ENCODE measurements around the gene DAPK3.

Gene DAPK3

DNA sequence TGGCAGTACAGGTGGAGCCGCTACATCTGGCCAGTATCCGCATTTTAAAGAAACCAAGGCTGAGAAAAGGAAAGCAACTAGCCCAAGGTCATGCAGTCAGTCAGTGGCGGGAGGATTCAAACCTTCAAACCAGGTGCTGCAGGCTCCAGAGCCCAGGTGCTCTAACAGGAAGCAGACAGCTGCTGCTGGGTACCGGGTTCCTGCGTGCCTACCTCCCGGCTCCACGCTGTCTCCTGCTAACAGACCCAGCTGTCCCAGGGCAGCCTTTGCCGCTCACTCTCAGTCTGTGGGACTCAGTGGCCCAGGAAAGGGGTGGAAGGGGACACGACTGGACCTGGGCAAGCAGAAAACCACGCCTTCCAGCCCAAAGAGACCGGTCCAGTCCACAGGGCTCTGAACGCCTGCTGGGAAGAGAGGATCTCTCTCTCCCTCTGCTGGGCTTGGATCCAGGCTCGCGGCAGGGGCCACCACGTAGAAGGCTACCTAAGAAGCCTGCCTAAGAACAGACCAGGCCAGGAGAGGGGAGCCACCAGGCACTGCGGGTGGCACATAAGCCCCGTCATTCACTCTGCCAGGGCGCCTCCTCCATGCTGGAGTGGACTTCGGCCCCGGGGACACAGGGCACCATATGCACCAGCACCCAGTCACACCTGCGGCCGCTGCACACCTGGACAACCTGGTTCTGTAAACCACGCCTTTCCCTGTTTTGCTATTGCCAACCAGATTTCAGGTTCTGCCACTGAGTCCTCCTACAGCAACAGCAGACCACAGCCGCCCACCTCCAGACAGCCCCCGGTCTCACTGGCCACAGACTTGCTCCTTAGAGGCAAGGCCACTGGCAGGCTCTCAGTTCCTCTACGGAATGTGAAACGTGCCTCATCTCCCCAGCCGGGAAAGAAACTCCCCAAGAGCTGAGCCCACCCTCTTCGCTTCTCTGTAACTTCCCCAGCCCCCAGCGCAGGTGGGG is 4.6 kb downstream of the DAPK3 start:
- Histone ChIP-seq H3K4me3 (ENCODE audit: low read depth, low read length) (no peak overlapping the region), H3K36me3 (peaks cover 79% of the 10 kb centered on the region), H3K27ac (no peak overlapping the region), H3K9me3 (ENCODE audit: severe bottlenecking) (no peaks in the 10 kb centered on the region), H3K27me3 (ENCODE audit: insufficient read depth, low read depth, severe bottlenecking) (no peaks in the 10 kb centered on the region)
- DNase-seq = no peak
- TF ChIP-seq, protein P1, sequence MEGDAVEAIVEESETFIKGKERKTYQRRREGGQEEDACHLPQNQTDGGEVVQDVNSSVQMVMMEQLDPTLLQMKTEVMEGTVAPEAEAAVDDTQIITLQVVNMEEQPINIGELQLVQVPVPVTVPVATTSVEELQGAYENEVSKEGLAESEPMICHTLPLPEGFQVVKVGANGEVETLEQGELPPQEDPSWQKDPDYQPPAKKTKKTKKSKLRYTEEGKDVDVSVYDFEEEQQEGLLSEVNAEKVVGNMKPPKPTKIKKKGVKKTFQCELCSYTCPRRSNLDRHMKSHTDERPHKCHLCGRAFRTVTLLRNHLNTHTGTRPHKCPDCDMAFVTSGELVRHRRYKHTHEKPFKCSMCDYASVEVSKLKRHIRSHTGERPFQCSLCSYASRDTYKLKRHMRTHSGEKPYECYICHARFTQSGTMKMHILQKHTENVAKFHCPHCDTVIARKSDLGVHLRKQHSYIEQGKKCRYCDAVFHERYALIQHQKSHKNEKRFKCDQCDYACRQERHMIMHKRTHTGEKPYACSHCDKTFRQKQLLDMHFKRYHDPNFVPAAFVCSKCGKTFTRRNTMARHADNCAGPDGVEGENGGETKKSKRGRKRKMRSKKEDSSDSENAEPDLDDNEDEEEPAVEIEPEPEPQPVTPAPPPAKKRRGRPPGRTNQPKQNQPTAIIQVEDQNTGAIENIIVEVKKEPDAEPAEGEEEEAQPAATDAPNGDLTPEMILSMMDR (IDR thresholded peaks at IDR 0.05; ENCODE audit: low read depth, low read length) = no peak

DNA sequence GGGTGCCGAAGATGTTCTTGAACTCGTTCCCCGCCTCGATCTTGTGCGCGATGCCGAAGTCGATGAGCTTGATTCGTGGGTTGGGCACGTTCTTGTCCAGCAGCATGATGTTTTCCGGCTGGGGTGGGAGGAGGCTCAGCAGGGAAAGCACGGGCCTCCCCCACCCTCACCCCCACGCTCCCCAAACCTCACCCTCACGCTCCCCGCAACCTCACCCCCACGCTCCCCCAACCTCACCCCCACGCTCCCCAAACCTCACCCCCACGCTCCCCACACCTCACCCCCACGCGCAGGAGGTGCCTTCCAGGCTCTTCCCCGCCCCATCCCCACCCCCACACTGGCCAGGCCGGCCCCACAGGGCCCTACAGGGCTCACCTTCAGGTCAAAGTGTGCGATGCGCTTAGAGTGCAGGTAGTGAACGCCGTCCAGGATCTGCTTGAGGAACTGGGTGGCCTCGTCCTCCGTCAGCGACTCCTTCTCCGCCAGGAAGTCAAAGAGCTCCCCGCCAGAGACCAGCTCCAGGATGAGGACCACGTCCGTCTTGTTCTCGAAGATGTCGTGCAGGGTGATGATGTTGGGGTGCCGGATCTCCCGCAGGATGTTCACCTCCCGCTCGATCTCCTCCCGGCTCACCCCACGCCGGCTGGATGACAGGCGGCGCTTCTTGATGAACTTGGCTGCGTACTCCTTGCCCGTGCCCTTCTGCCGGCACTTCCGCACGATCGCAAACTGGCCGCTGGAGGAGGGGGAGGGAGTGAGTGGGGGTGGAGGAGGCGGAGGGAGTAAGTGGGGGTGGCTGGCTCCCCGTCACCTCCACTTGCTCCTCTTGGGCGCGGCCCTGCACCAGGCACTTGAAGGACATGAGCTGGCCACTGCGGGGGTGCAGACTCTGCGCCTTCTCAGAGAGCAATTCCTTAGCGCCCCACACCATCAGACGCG is 6.4 kb downstream of the DAPK3 start:
- peaks cover 96% of the 10 kb centered on the region for H3K36me3 ChIP-seq
- no peak for DNase-seq
- no peaks in the 10 kb centered on the region for H3K9me3 ChIP-seq (ENCODE audit: severe bottlenecking)
- TF ChIP-seq, protein P1 (IDR thresholded peaks at IDR 0.05; ENCODE audit: low read depth, low read length) = no peak
- no peak overlapping the region for H3K4me3 ChIP-seq (ENCODE audit: low read depth, low read length)
- H3K27ac ChIP-seq = no peak overlapping the region
- no peaks in the 10 kb centered on the region for H3K27me3 ChIP-seq (ENCODE audit: insufficient read depth, low read depth, severe bottlenecking)

DNA sequence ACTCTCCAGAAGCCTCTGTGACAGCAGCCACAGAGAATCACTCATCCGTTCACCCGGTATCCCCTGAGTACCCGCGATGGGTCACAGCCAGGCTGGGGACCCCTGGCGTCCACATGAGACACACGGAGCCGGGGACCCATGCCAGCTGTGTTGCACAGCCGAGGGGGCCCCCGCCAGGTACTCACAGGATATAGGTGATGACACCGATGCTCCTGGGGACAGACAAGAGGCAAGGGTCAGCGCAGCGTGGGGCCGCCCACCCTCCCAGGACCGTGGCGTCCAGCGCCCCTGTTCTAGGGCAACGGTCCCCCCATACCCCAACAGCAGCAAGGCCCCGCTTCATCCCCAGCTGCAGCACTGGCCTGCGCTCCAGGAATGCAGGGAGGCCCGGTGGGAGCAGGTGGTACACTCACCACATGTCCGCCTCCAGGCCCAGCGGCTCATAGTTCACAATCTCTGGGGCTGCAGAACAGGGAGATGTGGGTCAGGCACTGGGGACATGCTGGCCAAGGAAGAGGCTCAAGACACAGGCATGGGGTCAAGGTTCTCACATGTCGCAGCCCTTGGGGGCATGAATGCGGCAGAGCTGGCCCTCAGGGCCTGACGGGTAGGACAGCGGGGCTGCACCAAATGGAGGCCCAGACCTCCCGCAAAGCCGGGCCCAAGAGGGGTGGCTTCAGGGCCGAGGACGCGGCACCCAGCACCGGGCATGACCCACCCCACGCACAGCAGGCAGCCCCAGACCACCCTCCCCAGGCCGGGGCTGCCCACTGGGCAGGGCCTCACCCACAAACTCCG is 7.2 kb downstream of the DAPK3 start:
- H3K27me3 ChIP-seq (ENCODE audit: insufficient read depth, low read depth, severe bottlenecking) = no peaks in the 10 kb centered on the region
- no peaks in the 10 kb centered on the region for H3K9me3 ChIP-seq (ENCODE audit: severe bottlenecking)
- no peak overlapping the region for H3K27ac ChIP-seq
- peaks cover 96% of the 10 kb centered on the region for H3K36me3 ChIP-seq
- TF ChIP-seq, protein P1 (IDR thresholded peaks at IDR 0.05; ENCODE audit: low read depth, low read length) = no peak
- no peak for DNase-seq
- no peak overlapping the region for H3K4me3 ChIP-seq (ENCODE audit: low read depth, low read length)

DNA sequence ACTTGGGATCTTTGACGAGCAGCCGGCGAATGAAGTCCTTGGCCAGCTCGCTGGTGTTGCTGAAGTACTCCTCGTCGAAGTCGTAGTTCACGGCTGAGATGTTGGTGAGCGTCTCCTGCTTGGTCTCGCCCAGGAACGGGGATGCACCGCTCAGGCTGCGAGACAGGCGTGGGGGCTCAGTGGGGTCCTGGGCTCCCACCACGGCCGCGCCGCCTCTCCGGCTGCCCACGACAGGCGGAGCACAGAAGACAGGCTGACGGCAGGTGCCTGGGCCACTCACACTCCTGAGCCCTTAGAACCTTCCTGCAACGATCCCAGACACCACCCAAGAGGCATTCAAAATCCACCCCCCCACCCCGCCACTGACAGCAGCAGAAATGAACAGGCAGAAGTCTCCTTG is 9.9 kb downstream of the DAPK3 start:
- DNase-seq = no peak
- H3K36me3 ChIP-seq = peaks cover 91% of the 10 kb centered on the region
- H3K9me3 ChIP-seq (ENCODE audit: severe bottlenecking) = no peaks in the 10 kb centered on the region
- TF ChIP-seq, protein P1 (IDR thresholded peaks at IDR 0.05; ENCODE audit: low read depth, low read length) = no peak
- no peak overlapping the region for H3K4me3 ChIP-seq (ENCODE audit: low read depth, low read length)
- H3K27me3 ChIP-seq (ENCODE audit: insufficient read depth, low read depth, severe bottlenecking) = no peaks in the 10 kb centered on the region
- no peak overlapping the region for H3K27ac ChIP-seq

DNA sequence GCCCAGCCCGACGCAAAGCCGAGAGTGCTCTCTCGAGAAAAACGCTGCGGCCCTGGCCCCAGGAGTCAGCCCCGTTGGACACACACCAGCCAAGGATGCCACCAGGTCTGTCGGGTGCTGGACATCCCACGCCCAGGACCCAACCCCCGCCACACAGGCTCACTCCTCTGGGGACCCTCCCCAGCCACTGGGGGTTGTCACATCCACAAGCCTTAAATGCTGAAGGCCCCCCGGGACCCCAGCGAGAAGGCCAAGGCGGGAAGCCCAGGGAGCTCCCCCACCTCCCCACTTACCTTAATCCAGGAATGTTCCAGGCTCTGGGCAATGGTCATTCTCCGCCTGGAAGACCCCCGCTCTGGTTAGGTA is 11.2 kb downstream of the DAPK3 start:
- peaks cover 91% of the 10 kb centered on the region for H3K36me3 ChIP-seq
- no peak for DNase-seq
- TF ChIP-seq, protein P1 (IDR thresholded peaks at IDR 0.05; ENCODE audit: low read depth, low read length) = no peak

More for the DNA sequence above, 11.2 kb downstream of the DAPK3 start:
- Histone ChIP-seq H3K9me3 (ENCODE audit: severe bottlenecking) (no peaks in the 10 kb centered on the region), H3K4me3 (ENCODE audit: low read depth, low read length) (no peak overlapping the region), H3K27ac (no peak overlapping the region), H3K27me3 (ENCODE audit: insufficient read depth, low read depth, severe bottlenecking) (no peaks in the 10 kb centered on the region)

Data from WERI-Rb-1 (cell line).